ENCODE measurements around the gene IFNA6.
A peak's percentile ranks its signal among the peaks of the same experiment; 100 is the strongest.
"Not testable (repeated sequence)": the region's sequence is repeated elsewhere in the genome, so short reads cannot be mapped to it uniquely, and the experiment has no call there.

Gene IFNA6

GRCh38 chr9:21350787-21351186, at the start of gene IFNA6:
Gene IFNA6 (minus strand): TSS chr9:21350887. CDS start chr9:21350887, 0 bp downstream.
- no peak for DNase-seq

DNA sequence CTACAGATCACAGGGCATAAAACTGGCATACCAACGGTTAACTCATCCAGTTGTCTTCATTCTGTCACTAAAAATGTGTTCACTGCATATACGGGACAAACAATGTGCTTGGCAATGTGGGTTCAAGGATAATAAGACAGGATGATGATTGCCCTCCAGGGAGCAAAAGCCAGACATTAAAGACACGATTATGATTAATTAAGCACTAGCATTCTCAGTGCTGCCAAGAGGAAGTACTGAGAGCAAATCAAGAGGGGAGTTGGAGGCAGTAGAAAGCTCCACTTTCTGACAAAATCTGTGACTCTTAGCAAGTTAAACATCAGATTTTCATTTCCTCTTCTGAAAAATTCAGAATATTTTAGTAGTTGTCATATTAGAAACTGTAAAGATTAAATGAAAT, 49.3 kb upstream of the IFNA6 start:
- DNase-seq, result no peak

DNA sequence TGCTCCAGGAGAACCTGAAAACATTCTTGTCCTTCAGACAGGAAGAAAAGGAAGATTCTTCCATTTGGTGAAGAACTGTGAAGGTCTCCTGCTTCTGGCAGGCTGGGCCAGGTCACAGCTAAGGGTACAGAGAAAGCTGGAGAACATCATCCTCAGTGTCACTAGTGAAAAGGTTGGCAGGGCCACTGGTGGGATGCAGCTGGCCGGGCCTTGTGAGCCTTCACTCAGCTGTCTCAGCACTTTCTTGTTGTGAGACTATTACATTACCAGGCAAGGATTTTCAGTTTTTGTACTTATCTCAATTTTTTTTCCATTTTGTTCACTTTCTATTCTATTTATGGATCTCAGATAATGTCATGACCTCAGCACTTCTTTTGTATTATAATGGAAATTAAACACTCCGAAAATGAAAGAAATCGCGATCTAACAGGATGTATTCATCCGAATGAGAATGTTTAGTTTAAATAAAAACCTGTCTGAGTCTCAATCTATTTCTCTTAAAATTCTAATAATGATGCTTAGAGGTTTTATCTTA, 48.3 kb upstream of the IFNA6 start:
- no peak for DNase-seq

DNA sequence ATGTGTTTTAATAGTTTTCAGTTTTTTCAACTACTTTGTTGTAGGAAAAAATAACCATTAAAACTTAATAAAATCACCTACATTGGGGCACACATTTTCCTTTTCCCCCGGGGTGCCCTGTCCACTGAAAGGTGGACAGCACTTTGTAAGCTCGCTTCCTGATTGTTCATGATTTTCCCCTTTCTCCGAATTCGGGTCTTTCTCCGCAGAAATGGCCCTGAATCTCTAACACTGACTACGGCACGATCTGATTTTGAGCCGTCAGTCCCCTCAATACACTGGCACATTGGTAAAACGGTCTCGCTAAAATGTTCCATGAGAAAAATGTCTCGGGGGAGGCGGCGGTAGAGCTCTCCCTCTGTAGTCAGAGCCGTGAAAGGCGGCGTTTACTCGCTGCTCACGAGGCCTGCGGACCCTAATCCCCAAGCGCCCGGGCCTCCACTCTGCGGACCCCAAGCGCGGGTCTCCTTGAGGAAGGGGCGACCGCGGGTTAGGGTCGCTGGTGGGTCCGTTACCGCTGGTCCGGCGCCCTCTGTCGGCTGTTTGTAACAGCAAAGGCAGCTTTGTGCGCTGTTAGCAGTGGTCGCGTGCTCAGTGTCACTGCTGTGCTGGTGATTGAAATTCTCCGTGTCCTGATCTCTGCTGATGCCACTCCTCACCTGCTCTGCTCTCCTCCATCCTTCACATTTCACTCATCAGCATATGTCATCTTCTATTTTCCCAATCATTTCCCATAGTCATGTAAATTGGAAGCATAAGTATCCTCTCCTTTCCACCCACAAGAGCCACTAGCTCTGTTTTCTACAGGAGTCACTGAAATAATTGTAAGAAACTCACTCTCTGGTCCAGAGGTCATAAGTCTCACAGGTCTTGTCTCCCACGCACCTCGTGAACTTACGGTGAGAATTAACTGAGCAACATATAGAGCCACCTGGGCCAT, 45.4 kb upstream of the IFNA6 start:
- peak in 1 of 2 donors; percentile 55 for DNase-seq

GRCh38 chr9:21392270-21392669, 41.6 kb upstream of the IFNA6 start:
- DNase-seq, result no peak

- peak; percentile 9 to 29 for DNase-seq
Measured at GRCh38 chr9:21385131-21385670, 34.5 kb upstream of the IFNA6 start, which contains the start of gene IFNA2. Gene IFNA2 (minus strand): TSS chr9:21385398. CDS start chr9:21385329, 69 bp downstream.

DNA sequence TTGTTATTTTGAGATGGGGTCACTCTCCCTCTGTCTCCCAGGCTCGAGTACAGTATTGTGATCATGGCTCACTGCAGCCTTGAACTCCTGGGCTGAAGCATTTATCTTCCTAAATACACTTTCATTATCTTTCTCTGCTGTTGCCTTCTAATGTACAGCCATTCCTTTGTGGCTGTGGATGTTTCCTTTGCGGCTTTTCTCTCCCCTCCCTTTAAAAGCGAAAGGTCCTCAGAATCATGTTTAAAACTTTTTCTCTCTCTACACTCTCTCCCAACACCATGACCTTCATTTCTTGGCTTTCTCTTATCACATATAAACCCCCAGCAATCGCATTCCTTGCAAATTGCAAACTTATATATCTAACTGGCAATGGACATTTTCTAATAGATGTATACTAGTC, 32.9 kb upstream of the IFNA6 start:
- no peak for DNase-seq

DNA sequence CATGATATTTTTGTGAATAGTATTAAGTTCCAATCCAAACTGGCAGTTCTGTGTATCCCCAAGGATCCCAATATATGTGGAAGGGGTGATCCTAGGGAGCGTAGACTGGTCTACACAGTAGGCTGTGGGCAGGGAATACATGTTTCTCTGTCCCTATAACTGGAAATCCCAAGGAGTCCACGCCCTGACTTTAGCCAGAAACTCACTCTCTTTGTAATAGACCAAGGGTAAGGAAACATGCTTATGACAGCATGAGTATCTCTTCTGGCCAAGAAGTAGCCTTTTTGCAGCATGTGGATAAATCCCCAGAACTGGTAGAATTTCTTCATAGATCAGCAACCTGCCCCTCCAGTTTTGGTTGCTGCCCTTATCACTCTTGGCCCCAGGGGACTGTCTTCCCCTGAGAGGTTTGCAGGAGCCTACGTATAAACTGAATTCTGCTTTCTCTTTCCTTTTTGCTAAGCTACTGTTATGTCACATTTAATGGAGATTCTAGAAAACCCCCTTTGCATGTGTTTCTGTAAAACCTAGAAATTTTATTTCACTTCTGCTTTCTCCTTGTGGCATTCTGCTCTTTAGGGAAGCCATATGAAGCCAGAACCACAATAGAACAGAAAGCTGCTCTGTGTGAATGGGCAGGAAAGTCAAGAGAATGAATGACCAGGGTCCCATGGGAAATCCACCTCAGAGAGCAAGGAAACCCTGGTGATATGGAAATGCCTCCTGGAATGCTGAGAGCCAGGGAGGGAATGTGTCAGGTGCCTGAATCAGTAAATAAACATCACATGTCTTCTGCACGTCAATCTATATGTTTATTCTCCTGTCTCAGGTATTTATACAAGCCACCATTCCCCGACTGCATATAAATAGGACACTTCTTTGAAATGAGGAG, 31.0 kb upstream of the IFNA6 start:
- DNase-seq, result peak; percentile 84 to 89

- not testable (repeated sequence) for DNase-seq
Measured at GRCh38 chr9:21371467-21371866, 20.8 kb upstream of the IFNA6 start.

- no peak for DNase-seq
Measured at GRCh38 chr9:21367957-21368356, 17.3 kb upstream of the IFNA6 start, which contains the start of gene IFNA13. Gene IFNA13 (minus strand): TSS chr9:21368057. CDS start chr9:21368010, 47 bp downstream.

DNA sequence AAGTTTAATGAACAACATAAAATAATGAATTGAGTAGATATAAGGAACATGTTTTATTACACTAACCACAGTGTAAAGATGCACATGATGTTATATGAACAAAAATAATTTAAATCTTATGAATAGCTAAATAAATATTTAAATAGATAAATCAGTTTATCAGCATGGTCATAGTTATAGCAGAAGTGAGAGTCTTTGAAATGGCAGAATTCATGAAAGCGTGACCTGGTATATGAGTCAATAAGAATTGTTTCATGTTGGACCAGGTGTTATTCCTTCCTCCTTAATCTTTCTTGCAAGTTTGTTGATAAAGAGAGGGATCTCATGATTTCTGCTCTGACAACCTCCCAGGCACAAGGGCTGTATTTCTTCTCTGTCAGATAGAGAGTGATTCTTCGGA, 16.5 kb upstream of the IFNA6 start:
- not testable (repeated sequence) for DNase-seq

- no peak for DNase-seq
Measured at GRCh38 chr9:21362287-21362686, 11.6 kb upstream of the IFNA6 start.

DNA sequence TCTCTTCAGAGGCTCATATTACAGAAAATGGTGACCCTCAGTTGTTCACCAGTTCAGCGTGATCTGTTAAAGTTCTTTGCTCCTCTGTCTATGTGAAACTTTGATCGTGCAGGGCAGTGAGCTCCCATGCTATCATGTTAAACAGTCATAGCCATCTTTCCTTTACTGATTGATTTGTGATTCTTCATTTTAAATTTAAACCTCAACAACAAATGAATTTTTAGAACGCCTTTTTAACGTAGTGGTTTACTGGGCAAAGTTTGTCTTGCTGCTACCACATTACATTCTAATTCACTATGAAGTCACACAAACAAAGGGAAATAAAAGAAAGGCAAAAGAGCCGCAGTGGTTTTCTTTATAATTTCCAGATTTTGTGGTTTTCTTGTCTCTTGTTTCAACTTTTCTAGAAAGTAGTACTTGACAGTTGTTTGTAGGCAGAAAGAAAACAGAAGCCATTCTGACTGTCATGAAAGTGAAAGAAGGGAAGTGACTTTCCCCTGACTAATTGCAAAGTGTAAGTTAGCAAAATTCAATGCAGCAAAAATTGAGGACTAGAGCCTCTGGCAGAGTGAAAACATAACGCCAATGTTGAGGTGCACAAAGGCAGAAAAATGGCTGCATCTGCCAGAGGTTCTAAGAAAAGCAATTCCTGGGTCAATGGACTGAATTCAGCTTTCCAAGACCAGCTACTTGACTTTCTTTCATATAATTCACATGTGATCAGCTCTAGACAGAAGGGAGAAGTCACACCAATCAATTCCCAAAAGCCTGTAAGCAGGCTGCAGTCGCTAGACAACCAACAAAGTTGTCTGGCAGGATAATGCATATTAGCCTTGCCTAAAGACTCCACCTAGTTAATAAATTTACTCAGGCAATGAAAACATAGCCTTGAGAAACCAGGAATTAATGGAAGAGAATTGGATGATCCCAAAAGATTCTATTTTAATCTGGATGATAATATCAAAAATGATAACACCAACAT, 7.1 kb upstream of the IFNA6 start:
- peak; percentile 46 for DNase-seq

DNA sequence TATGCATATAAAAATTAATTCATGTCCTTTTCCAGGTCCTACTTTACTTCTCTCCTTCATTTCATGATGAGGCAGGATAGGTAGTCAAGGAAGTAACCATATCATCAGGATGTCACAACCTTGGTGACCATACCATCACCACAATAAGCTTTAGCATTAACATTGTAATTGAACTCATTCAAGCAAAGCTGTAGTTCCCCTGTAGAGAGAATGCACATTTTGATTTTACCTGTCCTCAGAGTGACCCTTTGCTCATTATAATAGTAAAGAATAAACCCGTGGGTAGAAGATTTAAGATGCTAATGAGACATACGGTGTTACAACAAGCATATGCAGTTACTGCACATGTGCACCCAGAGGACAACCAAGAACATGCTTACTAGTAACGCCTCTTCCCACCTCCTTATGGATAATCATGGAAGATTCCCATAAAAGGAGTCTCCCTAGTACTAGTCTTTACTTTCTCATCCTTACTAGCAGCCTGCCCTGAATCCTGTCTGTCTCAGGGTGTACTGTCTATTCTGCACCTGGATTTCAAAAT, 2.2 kb downstream of the IFNA6 start:
- no peak for DNase-seq

GRCh38 chr9:21340735-21341134, 10.0 kb downstream of the IFNA6 start:
- DNase-seq, result no peak

DNA sequence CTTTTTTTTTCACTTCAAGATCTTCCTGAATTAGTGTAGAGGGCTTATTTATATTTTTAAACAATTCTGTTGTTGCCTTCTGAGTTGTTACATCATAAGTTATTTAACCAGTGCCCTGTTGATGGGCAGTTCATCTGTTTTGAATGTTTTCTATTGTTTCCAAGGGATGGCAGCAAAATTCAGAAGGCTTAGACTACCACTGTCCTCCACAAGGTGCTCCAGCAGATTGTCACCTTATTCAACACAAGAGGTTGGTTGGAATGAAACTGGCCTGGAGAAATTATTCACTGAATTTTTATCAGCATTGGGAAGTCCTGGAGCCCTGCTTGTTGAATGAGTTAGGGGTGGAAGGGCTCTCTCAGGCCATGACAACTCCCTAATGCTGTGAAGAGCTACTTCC, 14.2 kb downstream of the IFNA6 start:
- DNase-seq, result no peak

GRCh38 chr9:21334701-21335632, 15.7 kb downstream of the IFNA6 start, which contains the start of gene KLHL9:
Gene KLHL9 (minus strand): TSS chr9:21335404. CDS start chr9:21334859, 545 bp downstream.
- peak; percentile 88 to 91 for DNase-seq

DNA sequence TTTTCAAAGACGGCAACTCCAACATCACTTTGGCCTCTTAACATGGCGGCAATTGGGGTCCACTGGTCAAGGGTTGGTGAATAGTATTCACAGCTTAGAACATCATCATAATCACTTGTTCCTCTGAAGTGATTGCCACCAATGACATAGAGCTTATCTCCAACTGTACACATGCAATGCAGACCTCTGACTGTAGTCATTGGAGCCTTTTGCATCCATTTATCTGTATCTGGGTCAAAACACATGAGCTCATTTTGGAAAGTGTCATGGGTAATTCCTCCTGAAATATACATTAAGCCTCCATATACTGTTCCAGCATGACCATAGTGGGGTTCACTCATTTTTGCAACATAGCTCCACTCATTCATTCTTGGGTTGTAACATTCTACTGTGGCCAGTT, 17.5 kb downstream of the IFNA6 start:
- peak in 1 of 2 donors; percentile 11 for DNase-seq

GRCh38 chr9:21331676-21332402, 18.8 kb downstream of the IFNA6 start:
- DNase-seq, result no peak

Measured in inflammatory macrophage treated with lipopolysaccharide for 1 hour (primary cell).